Measurements from ENCODE around the gene IL17RB. TPM values are rescaled to one million over a fixed set of nuclear protein-coding genes. Genes with fewer than 3 reads are reported as not detected.

Gene IL17RB
- total and polyA plus RNA-seq, 2 of the 8 experiments (the other 6 are each of a cell fraction or from before 2014, with no cell fraction given), result 7.0 to 24.6 TPM

GRCh38 chr3:53859178-53859577 lies 12.8 kb downstream of the IL17RB start:
- Histone ChIP-seq H4K5ac (ENCODE audit: insufficient read length, low read depth, low read length) (no peak overlapping the region), H3K27ac (ENCODE audit: low read depth, low read length) (no peak overlapping the region), H3K79me2 (ENCODE audit: control insufficient read depth in 1 of 2, insufficient read depth in 2 of 2, low read length in 2 of 2) (no peaks in the 10 kb centered on the region), H3K9me3 (ENCODE audit: insufficient read depth in 2 of 2, low read depth in 1 of 2, low read length in 1 of 2) (no peaks in the 10 kb centered on the region), H2BK12ac (ENCODE audit: low read depth, low read length) (no peak overlapping the region), H3K56ac (replicated peaks; ENCODE audit: insufficient read length, low read depth, low read length) (no peak overlapping the region), H4K8ac (ENCODE audit: extremely low read depth, insufficient read depth, low read length) (no peak overlapping the region), H3K27me3 (replicated peaks in 1 of 4; ENCODE audit: control insufficient read depth in 3 of 4, extremely low read depth in 1 of 4, insufficient read depth in 3 of 4, low read length in 3 of 4) (no peaks in the 10 kb centered on the region), H3K4me3 (ENCODE audit: extremely low read depth in 1 of 4, insufficient read depth in 2 of 4, low read depth in 3 of 4, low read length in 4 of 4) (no peak overlapping the region), H4K91ac (replicated peaks; ENCODE audit: insufficient read length, low read length) (no peak overlapping the region), H3K14ac (ENCODE audit: insufficient read length) (no peak overlapping the region), H2AK5ac (ENCODE audit: low read depth, low read length) (no peak overlapping the region), H3K36me3 (ENCODE audit: control insufficient read depth in 2 of 4, insufficient read depth in 4 of 4, low read length in 3 of 4) (peaks cover 2 to 30% (median 16%) of the 10 kb centered on the region in 4 experiments; a peak in 6 of 8 replicates), H3K23ac (ENCODE audit: insufficient read length) (no peak overlapping the region), H2BK15ac (ENCODE audit: low read length) (no peak overlapping the region), H2BK120ac (replicated peaks; ENCODE audit: low read depth, low read length) (no peak overlapping the region), H2AFZ (ENCODE audit: low read length) (no peak overlapping the region), H3K4me1 (replicated peaks in 1 of 4; ENCODE audit: control insufficient read depth in 3 of 4, insufficient read depth in 4 of 4, low read length in 3 of 4) (no peaks in the 10 kb centered on the region), H3K79me1 (ENCODE audit: low read depth, low read length) (no peaks in the 10 kb centered on the region), H3K9ac (replicated peaks in 1 of 4; ENCODE audit: extremely low read depth in 1 of 4, low read depth in 3 of 4, low read length in 3 of 4) (no peak overlapping the region), H2BK20ac (ENCODE audit: low read length) (no peak overlapping the region), H3K23me2 (ENCODE audit: low read depth, low read length) (no peaks in the 10 kb centered on the region), H2BK5ac (ENCODE audit: low read depth, low read length) (no peak overlapping the region), H3K4me2 (ENCODE audit: insufficient read depth in 1 of 2, low read depth in 2 of 2, low read length in 2 of 2) (no peak overlapping the region), H3K18ac (ENCODE audit: extremely low read depth, low read length) (no peak overlapping the region), H4K20me1 (replicated peaks in 1 of 2; ENCODE audit: control insufficient read depth in 1 of 2, insufficient read depth in 2 of 2, low read length in 2 of 2) (peaks cover 1 to 2% of the 10 kb centered on the region in 2 experiments), H3K4ac (replicated peaks; ENCODE audit: insufficient read length, low read depth, low read length) (no peak overlapping the region)
- POLR2A ChIA-PET (ENCODE audit: partially characterized antibody), result interaction anchor here (1.2 to 1.7 kb wide), 2 partner anchors 14 to 15 kb away, joined by 4 read pairs; no protein-coding TSS in a partner anchor
- CTCF ChIA-PET (ENCODE audit: partially characterized antibody), result interaction anchor here (0.6 to 1.4 kb wide), 4 partner anchors 11 to 362 kb away, joined by 3 to 7 read pairs (median 4); partner anchors contain the start of genes CHDH and IL17RB
- DNase-seq (ENCODE audit: low read depth in 1 of 2, low spot score in 2 of 2), result no peak
- TF ChIP-seq TBP (IDR thresholded peaks at IDR 0.05; ENCODE audit: low read depth, low read length) (no peak), EP300 (IDR thresholded peaks at IDR 0.05; ENCODE audit: borderline replicate concordance in 1 of 2, low read depth in 2 of 2, low read length in 2 of 2) (no peak), POU5F1 (IDR thresholded peaks at IDR 0.05; ENCODE audit: low read depth, low read length) (no peak), POLR2A (IDR thresholded peaks at IDR 0.05; ENCODE audit: control extremely low read depth in 1 of 2, low read depth in 2 of 2, low read length in 2 of 2) (no peak), CTCF (IDR thresholded peaks at IDR 0.05; ENCODE audit: control extremely low read depth in 1 of 3, insufficient read depth in 1 of 3, low read depth in 1 of 3, low read length in 3 of 3) (no peak), ATF3 (IDR thresholded peaks at IDR 0.05; ENCODE audit: insufficient read depth, low read depth, low read length) (no peak), HDAC2 (IDR thresholded peaks at IDR 0.05; ENCODE audit: borderline replicate concordance in 1 of 2, low read depth in 2 of 2, low read length in 2 of 2) (no peak), YY1 (IDR thresholded peaks at IDR 0.05; ENCODE audit: low read depth, low read length) (no peak), CHD2 (IDR thresholded peaks at IDR 0.05; ENCODE audit: low read length) (no peak), TEAD4 (IDR thresholded peaks at IDR 0.05; ENCODE audit: low read depth, low read length) (no peak)
- 91% methylated on average over 6 of the region's 6 CpGs; no CpG with 5 or more reads in 1 of the 2 experiments for WGBS, 2 experiments (ENCODE audit: extremely low coverage in 1 of 2, insufficient coverage in 1 of 2, insufficient read length in 1 of 2, insufficient replicate concordance in 2 of 2, low coverage in 1 of 2, low lambda C conversion rate in 2 of 2, missing lambda C conversion rate in 1 of 2)
- FAIRE-seq, result no peak
